HG02973 (cell line): Measurements from ENCODE around the gene HIPK1.
"Not testable (repeated sequence)": the region's sequence is repeated elsewhere in the genome, so short reads cannot be mapped to it uniquely, and the experiment has no call there.

Experiments
- ATAC-seq: cut with Tn5 transposase; IDR thresholded peaks from one replicate; pipeline ENCODE4 v1.9.1; 2021; ENCODE audit warnings: moderate library complexity; ENCODE audit not compliant: unreplicated experiment

HIPK1 gene

GRCh38 chr1:113943028-113943811 lies 14.1 kb downstream of the HIPK1 start:
- ATAC-seq: no peak

GRCh38 chr1:113945329-113945728 lies 16.2 kb downstream of the HIPK1 start:
- ATAC-seq: no peak

DNA sequence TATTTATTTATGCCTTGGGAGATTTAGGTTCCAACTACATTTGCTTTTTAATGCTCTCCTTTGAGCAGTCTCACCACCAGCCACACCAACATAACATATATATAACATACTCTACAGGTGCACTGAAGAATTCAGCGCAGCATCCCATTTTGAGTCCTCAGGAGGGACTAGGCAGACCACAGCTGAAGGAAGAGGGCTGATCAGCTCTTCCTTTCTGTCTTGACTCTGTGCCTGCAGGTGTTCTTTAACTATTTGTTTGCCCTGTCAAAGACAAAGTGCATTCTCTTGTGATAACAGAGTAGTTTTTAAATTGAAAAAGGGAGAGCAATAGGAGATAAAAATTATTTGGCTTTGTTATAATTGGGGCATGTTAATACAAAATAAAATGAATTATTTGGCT lies 17.0 kb downstream of the HIPK1 start:
- no peak for ATAC-seq

DNA sequence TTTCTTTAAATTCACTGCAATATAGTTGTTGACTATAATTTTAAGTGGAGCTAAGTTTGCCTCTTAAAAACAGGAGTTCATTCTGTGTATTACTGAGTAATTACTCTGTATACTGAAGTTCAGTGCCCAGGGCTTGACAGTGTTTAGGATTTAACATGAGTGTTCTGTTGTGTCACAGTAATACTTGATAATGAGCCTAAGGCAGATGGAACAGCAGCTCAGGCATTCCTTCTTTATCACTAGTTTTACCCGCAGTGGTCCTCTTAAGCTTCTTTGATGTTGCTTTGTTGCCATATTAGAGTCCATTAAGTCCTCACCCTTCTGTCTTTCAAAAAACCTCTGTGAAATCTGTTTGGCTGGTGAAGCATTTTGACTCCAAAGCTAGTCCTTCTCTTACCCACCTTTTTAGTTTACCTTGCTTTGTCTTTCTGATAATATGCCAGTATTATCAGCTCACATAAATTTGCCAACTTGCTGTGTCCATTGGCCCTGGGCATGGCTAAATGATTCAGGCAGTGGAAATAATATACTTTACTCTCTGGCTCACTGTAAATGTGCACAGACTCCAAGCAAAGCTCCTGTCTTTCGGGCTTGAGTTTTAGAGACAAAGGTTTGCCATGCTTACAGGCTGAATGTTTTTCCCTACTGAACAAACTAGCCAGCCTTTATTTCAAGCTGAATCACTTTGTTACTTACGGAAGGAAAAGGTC lies 17.7 kb downstream of the HIPK1 start:
- no peak for ATAC-seq

DNA sequence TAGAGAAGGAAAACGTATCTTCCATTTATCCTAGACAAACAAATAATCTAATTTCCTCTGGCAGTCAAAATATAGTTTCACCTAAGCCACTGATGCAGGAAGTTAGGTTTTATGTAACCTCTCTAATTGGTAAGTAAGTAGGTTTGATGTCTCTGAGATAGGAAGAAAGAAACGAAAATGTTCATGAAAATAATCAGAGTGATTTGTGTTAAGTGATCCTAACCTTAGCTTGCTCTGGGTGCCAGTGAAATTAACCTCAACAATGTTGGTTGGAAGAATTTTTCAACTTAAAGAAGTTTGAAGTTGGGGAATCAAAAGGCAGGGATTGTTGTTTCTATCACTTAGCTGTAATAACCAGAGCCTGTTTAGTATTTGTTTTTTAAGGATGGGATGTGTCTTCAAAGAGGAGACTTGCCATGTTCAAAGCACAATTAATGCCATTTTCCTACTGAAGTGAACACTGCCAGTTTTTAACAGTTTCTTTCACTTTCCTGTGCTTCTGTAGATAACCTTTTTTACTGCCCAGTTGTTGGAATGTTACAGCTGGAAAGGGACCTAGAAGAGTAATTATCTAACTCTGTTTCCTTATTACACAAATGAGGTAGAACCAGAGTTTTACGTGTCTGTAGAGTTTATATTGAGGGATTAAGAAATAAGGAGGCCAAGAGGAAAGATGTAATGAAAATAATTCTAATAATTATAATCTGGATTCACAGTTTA lies 18.4 kb downstream of the HIPK1 start:
- ATAC-seq: no peak

DNA sequence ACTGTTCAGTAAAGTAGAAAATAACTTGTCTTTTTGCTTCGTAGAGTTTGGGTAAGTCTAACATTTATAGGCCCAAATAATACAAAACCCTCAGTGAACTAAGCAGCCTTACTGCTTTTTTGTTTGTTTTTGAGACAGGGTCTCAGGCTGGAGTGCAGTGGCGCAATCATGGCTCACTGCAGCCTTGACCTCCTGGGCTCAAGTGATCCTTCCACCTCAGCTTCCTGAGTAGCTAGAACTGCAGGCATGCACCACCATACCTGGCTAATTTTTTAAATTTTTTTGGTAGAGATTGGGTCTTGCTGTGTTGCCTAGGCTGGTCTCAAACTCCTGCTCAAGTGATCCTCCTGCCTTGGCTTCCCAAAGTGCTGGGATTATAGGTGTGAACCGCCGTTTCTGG lies 19.0 kb downstream of the HIPK1 start:
- ATAC-seq: not testable (repeated sequence)

DNA sequence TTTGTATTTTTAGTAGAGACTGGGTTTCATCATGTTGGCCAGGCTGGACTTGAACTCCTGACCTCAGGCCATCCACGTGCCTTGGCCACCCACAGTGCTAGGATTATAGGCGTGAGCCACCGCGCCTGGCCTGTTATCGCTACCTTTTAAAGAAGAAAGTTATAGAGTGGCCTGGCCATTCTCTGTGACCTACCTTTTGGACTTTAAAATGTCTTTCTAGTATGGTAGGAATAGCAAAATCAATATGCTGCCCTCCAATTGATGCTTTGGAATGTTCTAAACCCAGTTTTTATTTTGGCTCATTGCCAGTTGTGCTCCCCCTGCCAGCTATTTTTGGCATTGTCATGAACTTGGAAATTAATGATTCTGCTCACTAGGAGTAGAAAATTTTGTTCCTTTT lies 19.9 kb downstream of the HIPK1 start:
- no peak for ATAC-seq

DNA sequence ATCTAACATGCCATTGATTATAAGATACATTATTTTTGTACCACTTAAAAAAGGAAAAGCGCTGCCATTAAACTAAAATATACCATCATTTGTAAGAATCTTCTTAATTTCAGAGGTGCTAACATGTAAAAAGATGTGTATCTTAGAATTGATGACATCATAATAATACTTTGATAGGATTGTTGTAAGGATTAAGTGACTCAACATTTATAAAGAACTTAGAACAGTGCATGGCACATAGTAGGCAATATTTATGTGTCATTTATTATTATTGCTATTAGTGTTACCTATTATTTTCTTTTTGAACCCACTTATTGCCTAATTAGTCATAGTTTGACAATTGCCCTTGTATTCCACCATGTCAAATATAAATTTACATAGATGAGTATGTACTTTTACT lies 21.8 kb downstream of the HIPK1 start:
- no peak for ATAC-seq

- ATAC-seq: no peak
These were observed 22.6 kb downstream of the HIPK1 start for GRCh38 chr1:113951719-113952118.

GRCh38 chr1:113957984-113958383 lies 28.9 kb downstream of the HIPK1 start:
- ATAC-seq: no peak

DNA sequence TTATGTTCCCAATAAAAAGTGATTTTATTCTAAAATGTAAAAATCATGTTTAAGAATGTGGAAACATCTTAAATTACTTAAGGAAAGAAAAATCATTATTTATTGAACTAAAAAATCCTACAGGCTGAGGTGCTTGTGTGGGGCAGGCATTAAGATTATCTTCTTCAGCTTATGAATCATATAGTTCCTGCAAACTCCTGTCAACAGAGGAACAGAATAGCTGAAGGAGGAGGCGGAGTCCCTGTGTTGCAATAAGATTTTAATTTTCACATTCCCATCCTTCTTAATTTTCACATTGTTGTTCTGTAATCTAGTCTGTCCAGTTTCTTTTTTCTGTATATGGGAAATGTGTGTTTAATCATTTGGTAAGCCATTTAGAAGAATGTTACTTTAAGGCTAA lies 29.6 kb downstream of the HIPK1 start:
- ATAC-seq: no peak

- ATAC-seq: no peak
These were observed 34.3 kb downstream of the HIPK1 start for GRCh38 chr1:113963281-113963906.

DNA sequence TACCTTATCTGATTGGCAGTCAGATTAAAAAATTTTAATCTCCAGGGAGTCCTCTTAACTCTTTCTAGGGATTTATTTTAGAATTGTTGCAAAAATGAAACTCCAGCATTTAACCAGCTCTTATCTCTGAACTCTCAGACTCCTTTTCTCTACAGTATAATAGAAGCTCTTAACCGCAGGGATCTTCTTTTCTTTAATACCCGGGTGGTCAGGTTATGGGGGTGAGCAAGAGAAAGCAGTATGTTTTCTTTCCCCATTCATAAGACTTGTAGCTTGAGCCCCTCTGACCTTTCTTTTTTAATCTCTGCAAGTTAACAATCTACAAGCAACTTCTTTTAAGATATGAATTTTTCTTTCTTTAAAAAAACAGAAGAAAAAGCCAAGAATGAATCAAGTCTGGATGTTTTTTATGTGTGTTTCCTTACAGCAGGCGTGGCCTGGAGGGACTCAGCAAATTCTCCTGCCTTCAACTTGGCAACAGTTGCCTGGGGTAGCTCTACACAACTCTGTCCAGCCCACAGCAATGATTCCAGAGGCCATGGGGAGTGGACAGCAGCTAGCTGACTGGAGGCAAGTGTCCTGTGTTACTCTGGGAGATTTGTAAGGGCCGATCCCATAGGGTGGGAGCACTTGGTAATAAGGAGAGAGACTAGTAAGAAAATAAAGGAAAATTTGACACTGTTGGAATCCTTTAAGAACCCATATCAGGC lies 36.7 kb downstream of the HIPK1 start:
- ATAC-seq: no peak

- no peak for ATAC-seq
These were observed 43.8 kb downstream of the HIPK1 start for GRCh38 chr1:113972954-113973353.

DNA sequence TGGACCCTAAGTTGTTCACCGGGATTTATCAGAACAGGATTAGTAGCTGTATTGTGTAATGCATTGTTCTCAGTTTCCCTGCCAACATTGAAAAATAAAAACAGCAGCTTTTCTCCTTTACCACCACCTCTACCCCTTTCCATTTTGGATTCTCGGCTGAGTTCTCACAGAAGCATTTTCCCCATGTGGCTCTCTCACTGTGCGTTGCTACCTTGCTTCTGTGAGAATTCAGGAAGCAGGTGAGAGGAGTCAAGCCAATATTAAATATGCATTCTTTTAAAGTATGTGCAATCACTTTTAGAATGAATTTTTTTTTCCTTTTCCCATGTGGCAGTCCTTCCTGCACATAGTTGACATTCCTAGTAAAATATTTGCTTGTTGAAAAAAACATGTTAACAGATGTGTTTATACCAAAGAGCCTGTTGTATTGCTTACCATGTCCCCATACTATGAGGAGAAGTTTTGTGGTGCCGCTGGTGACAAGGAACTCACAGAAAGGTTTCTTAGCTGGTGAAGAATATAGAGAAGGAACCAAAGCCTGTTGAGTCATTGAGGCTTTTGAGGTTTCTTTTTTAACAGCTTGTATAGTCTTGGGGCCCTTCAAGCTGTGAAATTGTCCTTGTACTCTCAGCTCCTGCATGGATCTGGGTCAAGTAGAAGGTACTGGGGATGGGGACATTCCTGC lies 46.2 kb downstream of the HIPK1 start:
- ATAC-seq: no peak

- ATAC-seq: no peak
These were observed 47.6 kb downstream of the HIPK1 start for GRCh38 chr1:113976609-113977278.

DNA sequence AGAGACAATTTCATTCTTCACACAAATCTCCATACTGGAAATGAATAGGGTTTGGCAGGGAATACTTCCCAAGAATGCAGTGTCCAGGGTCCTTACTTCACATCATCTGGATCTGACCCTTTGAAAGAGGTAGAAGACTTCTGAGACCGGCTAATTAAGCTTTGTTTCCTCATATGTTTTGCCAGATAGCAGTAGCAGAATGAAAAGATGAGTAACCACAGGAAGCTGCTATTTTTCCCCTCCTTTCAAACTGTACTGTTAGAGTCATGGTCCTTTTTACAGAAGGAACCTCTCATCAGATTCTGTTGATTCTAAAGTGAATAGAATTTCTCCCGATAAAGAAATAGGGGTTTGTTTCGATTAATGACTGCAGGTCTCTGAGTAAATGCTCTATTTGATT lies 48.8 kb downstream of the HIPK1 start:
- ATAC-seq: no peak

GRCh38 chr1:113978863-113979702 lies 50.0 kb downstream of the HIPK1 start, which contains the start of gene OLFML3:
Gene OLFML3, plus strand, starts transcription at chr1:113979474. Its CDS starts 43 bp downstream, at chr1:113979517.
- no peak for ATAC-seq

- ATAC-seq: no peak
These were observed 51.0 kb downstream of the HIPK1 start for GRCh38 chr1:113980110-113980509.
